Keratinocyte (primary cell): ENCODE measurements around the gene GPAM. TPM values are rescaled to one million over a fixed set of nuclear protein-coding genes. Genes with fewer than 3 reads are reported as not detected.
"Not testable (repeated sequence)": the region's sequence is repeated elsewhere in the genome, so short reads cannot be mapped to it uniquely, and the experiment has no call there.

Experiments
- DNase-seq: peaks from one replicate; pipeline ENCODE4 v3.0.0-alpha.2; 2011; ENCODE audit warnings: low read depth, missing footprints, low spot score
- FAIRE-seq: peaks from 2 replicates; lab custom pipeline; 2011; peaks lifted over from hg19 to GRCh38; lab: Jason Lieb, UNC
- H2AFZ ChIP-seq: 2 replicates; pipeline ENCODE4 v1.6.0; 2012; ENCODE audit warnings: low read length, control low read depth, inconsistent platforms; ENCODE audit not compliant: control insufficient read depth
- H3K27ac ChIP-seq: 2 replicates; pipeline ENCODE4 v1.5.1; 2011; ENCODE audit warnings: low read length; ENCODE audit not compliant: control insufficient read depth, insufficient read depth
- H3K27me3 ChIP-seq: 3 replicates; pipeline ENCODE4 v1.6.0; 2011; ENCODE audit warnings: low read length; ENCODE audit not compliant: control insufficient read depth, insufficient read depth; ENCODE audit errors: extremely low read depth
- H3K36me3 ChIP-seq, 2 experiments: 2 replicates in 1 of 2; 3 replicates in 1 of 2; pipeline ENCODE4 v1.5.1; 2011; ENCODE audit warnings: low read length in 2 of 2, mild to moderate bottlenecking in 1 of 2; ENCODE audit not compliant: control insufficient read depth in 2 of 2, insufficient read depth in 2 of 2; ENCODE audit errors: extremely low read depth in 1 of 2
- H3K4me1 ChIP-seq: 3 replicates; pipeline ENCODE4 v1.5.1; 2011; ENCODE audit warnings: low read length; ENCODE audit not compliant: control insufficient read depth, insufficient read depth; ENCODE audit errors: extremely low read depth
- H3K4me2 ChIP-seq: 3 replicates; pipeline ENCODE4 v1.6.0; 2011; ENCODE audit warnings: low read depth, low read length; ENCODE audit not compliant: control insufficient read depth, insufficient read depth; ENCODE audit errors: extremely low read depth
- H3K4me3 ChIP-seq, 3 experiments: fragments of 200-600 bp in 1 of 3; sonication (generic) in 1 of 3; 2 replicates in 2 of 3; 3 replicates in 1 of 3; pipeline ENCODE4 v1.5.1; 2011 to 2016; ENCODE audit warnings: low read length in 3 of 3, mild to moderate bottlenecking in 3 of 3, control low read depth in 2 of 3, inconsistent platforms in 1 of 3, low read depth in 1 of 3, mixed read lengths in 1 of 3, mixed run types in 1 of 3, moderate library complexity in 1 of 3; ENCODE audit not compliant: control insufficient read depth in 2 of 3, insufficient read depth in 2 of 3; ENCODE audit errors: extremely low read depth in 1 of 3
- H3K79me2 ChIP-seq: 2 replicates; pipeline ENCODE4 v1.6.0; 2012; ENCODE audit warnings: low read length; ENCODE audit not compliant: control insufficient read depth, insufficient read depth
- H3K9ac ChIP-seq: 3 replicates; pipeline ENCODE4 v1.6.0; 2011; ENCODE audit warnings: low read length; ENCODE audit not compliant: control insufficient read depth, insufficient read depth; ENCODE audit errors: extremely low read depth
- H3K9me1 ChIP-seq: 3 replicates; pipeline ENCODE4 v1.6.0; 2011; ENCODE audit warnings: low read length; ENCODE audit not compliant: control insufficient read depth, insufficient read depth; ENCODE audit errors: extremely low read depth
- H3K9me3 ChIP-seq: 2 replicates; pipeline ENCODE4 v1.5.1; 2012; ENCODE audit warnings: low read depth, low read length; ENCODE audit not compliant: control insufficient read depth
- H4K20me1 ChIP-seq: 3 replicates; pipeline ENCODE4 v1.6.0; 2011; ENCODE audit warnings: low read length; ENCODE audit not compliant: control insufficient read depth, insufficient read depth; ENCODE audit errors: extremely low read depth
- CTCF ChIP-seq, 3 experiments: IDR thresholded peaks in 1 of 3; conservative IDR thresholded peaks in 1 of 3; optimal IDR thresholded peaks in 1 of 3; 2 replicates in 2 of 3; 3 replicates in 1 of 3; pipeline versions ENCODE3 to v1.5.1; 2011; ENCODE audit warnings: low read length in 3 of 3, mild to moderate bottlenecking in 3 of 3, moderate library complexity in 2 of 3, control low read depth in 1 of 3, inconsistent platforms in 1 of 3; ENCODE audit not compliant: insufficient read depth in 2 of 3; ENCODE audit errors: extremely low read depth in 1 of 3
- EZH2 ChIP-seq: IDR thresholded peaks from one replicate; pipeline ENCODE4 v1.6.1; 2012; ENCODE audit warnings: inconsistent platforms, mild to moderate bottlenecking, low read length, moderate library complexity
- dilution Hi-C: fragments of 300-500 bp; cut with MboI; formaldehyde crosslinking; loops from one replicate; pipeline ENCODE4 v1.7.0; 2020; ENCODE audit warnings: low sequenced_read_pairs; ENCODE audit not compliant: extremely low pct_ligation_motif_present
- polyA plus RNA-seq, 5 experiments: library from polyadenylated mRNA; depleted of rRNA in 3 of 5; stranded (reverse) in 3 of 5; stranded (forward) in 1 of 5; unstranded in 1 of 5; fragments of >200 nt; gene quantifications; 1 replicate in 1 of 5; 2 replicates in 3 of 5; 3 replicates in 1 of 5; pipeline versions ENCODE4 v1.2.1 to v1.2.3, GENCODE V29; 2011 to 2012; ENCODE audit warnings: missing spikeins in 2 of 5, low read depth in 1 of 5, low replicate concordance in 1 of 5

Gene GPAM
- polyA plus RNA-seq, 1 donor (not counting 4 experiments of a cell fraction or from before 2014, with no cell fraction given): 7.4 TPM

DNA sequence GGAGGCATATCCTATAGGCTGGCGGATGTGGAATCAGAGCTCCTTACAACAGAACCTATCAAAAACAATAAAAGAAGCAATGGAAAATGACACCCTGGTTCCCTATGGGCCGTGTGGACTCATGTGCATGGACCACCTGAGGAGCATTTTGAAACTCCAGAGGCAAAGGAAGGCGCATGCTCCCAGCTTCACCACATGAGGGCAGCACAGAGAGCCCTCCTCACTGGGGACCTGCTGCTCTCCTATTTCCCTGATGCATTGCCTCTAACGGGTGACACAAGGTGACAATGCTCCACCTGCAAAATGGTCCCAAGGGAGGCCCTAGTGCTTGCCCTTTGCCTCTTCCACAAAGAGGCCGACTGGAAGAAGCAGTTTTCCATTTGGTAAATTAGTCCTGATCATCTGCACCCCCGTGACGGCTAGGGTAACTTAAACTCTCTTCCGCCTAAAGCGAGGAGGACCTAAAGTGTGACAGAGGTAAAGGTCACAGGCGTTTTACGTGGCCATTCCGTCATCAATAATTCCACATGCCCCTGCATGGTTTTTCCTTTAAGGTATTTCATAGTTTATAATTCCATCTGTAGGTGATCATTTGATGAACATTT, 67.7 kb downstream of the GPAM start:
- H3K4me2 ChIP-seq: no peak overlapping the region
- H4K20me1 ChIP-seq: no peaks in the 10 kb centered on the region
- no peak overlapping the region for H3K9ac ChIP-seq
- H3K9me1 ChIP-seq: no peaks in the 10 kb centered on the region
- dilution Hi-C loops: no loop called here
- no peak overlapping the region for H3K27ac ChIP-seq
- no peaks in the 10 kb centered on the region for H3K79me2 ChIP-seq
- H3K9me3 ChIP-seq: no peaks in the 10 kb centered on the region
- H3K4me1 ChIP-seq: no peaks in the 10 kb centered on the region
- no peak overlapping the region for H2AFZ ChIP-seq
- no peak overlapping the region for H3K4me3 ChIP-seq
- no peaks in the 10 kb centered on the region for H3K36me3 ChIP-seq
- H3K27me3 ChIP-seq: no peaks in the 10 kb centered on the region
- TF ChIP-seq CTCF (optimal IDR thresholded peaks at IDR 0.05 in 1 of 3, IDR thresholded peaks at IDR 0.05 in 1 of 3, conservative IDR thresholded peaks at IDR 0.05 in 1 of 3; ENCODE audit: extremely low read depth in 1 of 3, insufficient read depth in 2 of 3, low read length in 3 of 3) (peak; percentile 68 to 93 (median 78)), EZH2 (no peak)
- DNase-seq (no peak), FAIRE-seq (no peak)

DNA sequence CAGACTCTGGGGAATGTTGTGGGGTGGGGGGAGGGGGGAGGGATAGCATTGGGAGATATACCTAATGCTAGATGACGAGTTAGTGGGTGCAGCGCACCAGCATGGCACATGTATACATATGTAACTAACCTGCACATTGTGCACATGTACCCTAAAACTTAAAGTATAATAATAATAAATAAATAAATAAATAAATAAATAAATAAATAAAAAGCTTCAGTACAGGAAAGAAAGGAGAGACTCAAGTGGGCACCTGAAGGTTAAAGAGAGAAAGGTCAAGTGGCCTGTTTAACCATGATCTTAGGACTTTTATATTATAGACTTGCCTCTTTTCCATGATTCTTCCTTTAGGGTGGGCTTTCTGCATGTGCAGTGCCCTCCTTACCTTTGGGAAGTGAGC, 73.8 kb downstream of the GPAM start:
- H3K36me3 ChIP-seq, H2AFZ ChIP-seq, DNase-seq, FAIRE-seq, H3K9ac ChIP-seq, H3K9me1 ChIP-seq, dilution Hi-C loops, H3K27me3 ChIP-seq, H4K20me1 ChIP-seq, H3K4me2 ChIP-seq, H3K4me1 ChIP-seq, H3K4me3 ChIP-seq, H3K27ac ChIP-seq, H3K9me3 ChIP-seq, H3K79me2 ChIP-seq: not testable (repeated sequence)

Other genes with a start within 250 kb of the GPAM start
- not detected in 3 replicates for gene TECTB, start 99.6 kb upstream of the GPAM start, polyA plus RNA-seq
- gene ACSL5, start 190.4 kb upstream of the GPAM start, polyA plus RNA-seq: 0.03 to 0.04 TPM in 2 of 3 replicates, not detected in the other